Dermis microvascular lymphatic vessel endothelial cell (primary cell): ENCODE results near the gene POFUT1. TPM values are rescaled to one million over a fixed set of nuclear protein-coding genes. Genes with fewer than 3 reads are reported as not detected.
"Not testable (repeated sequence)": the region's sequence is repeated elsewhere in the genome, so short reads cannot be mapped to it uniquely, and the experiment has no call there.

Experiments
- DNase-seq, 2 donors: peaks; one replicate each; pipeline versions ENCODE4 v3.0.0 to v3.0.0-alpha.2; 2010; ENCODE audit warnings: low read depth in 2 of 2
- total RNA-seq: library from RNA; depleted of rRNA; stranded (reverse); fragments of >200 nt; gene quantifications from 2 replicates; pipeline ENCODE4 v1.2.1, GENCODE V29; 2014

The POFUT1 gene
- total RNA-seq, 1 donor from 2014 or later: 26.7 TPM

DNA sequence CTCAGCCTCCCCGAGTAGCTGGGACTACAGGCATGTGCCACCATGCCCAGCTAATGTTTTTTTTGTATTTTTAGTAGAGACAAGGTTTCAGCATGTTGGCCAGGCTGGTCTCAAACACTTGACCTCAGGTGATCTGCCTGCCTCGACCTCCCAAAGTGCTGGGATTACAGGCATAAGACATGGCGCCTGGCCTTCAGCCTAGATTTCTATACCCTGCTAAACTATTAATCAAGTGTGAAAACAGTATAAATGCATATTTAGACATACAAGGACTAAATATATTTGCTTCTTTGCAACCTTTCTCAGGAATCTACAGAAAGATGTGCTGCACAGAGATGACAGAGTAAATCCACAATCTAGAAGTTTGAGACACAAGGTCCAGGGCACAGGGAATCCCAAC, 67.5 kb downstream of the POFUT1 start:
- not testable (repeated sequence) for DNase-seq

DNA sequence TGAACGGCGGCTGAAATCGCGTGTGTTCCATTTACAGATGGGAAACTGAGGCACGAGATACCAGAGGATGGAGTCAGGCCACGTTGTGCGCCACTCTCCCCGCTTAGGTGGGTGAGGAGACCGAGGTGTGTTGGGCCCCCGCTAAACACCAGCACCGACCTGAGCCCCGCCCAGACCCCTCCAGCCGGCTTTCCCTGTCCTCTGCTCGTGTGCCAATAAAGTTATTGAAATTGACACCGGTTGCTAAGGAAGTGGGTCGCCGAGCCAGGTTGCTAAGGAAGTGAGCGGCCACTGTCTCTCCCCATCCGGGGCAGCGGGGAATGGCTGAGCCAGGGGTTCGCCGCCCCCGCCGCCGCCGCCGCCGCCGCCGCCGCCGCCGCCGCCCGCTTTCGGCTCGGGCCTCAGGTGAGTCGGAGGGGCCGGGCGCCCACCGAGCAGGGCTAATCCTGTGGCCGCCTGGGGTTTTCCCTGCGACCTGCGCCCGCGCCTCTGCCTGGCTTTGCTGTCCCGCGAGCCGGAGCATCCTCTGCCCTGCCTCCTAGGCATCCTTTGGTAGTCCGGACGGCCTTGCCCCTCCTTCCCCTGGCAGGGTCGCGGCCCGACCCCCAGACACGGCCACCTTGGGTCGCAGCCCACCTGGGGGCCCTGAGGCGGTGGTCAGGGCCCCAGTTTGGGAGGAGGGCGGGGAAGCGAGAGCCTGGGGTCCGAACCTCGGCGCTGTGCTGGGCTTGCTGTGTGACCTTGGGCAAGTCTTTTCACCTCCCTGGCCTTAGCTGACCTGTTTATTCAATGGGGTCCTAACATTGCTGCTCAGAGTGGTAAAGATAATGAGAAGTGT, 69.9 kb downstream of the POFUT1 start, which contains the start of gene KIF3B:
KIF3B (plus strand) TSS at position 291 of the 838 bp plus-strand sequence. CDS start 32,127 bp downstream, outside the sequence.
- DNase-seq: peak; percentile 88 to 90

DNA sequence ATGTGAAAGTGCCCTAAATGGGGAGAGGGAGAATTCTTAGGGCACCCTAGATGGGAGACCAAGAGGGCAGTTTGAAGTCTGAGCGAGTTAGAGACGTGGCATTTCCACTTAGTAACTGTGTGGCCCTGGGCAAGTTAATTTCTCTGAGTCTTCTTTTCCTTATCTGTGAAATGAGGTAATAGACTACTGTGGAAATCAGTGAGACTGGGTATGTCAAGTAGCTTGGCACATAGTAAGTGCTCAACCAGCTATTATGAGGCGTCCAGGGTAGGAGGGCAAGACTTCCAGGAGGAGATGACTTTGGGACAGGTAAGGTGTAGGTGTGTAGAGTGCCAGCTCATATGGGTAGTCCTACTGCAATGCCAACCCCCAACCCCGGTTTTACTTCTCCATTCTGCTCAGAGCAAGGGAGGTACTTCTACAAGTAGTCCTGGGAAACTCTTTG, 70.5 kb downstream of the POFUT1 start:
- no peak for DNase-seq

DNA sequence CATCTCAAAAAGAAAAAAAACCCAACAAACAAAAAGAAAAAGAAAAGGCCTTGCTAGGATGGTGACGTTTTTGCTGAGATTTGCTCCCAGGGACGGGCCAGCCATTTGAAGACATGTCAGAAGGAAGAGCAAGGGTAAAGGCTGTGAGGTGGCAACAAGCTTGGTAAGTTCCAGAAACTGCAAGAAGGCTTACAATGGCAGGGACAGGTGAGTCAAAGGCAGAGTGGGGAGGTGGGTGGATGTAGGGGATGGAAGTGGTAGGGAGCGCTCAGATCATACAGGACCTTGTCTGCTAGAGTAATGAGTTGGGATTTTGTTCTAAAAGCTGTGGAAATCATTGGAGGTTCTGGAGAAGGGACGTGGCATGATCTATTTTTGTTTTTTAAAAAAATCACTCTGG, 74.0 kb downstream of the POFUT1 start:
- DNase-seq: no peak

DNA sequence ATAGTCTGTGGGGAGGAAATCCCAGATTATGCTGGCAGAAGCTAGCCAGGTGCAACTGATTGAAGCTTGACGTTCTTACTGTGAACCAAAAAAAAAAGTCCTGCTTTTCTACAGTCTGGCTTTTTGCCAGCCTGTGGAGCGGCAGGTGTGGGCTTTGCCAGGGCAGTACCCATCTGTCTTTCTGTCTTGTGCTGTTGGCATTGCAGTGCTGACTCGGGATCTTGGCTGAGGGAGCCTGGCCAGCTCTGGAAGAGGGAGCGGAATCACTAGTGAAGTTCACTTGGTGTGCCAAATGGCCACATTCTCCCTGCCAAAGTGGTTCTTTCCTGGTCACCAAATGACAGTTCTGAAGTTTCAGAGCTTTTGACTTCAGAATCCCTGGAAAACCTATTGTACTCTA, 74.8 kb downstream of the POFUT1 start:
- DNase-seq: no peak

DNA sequence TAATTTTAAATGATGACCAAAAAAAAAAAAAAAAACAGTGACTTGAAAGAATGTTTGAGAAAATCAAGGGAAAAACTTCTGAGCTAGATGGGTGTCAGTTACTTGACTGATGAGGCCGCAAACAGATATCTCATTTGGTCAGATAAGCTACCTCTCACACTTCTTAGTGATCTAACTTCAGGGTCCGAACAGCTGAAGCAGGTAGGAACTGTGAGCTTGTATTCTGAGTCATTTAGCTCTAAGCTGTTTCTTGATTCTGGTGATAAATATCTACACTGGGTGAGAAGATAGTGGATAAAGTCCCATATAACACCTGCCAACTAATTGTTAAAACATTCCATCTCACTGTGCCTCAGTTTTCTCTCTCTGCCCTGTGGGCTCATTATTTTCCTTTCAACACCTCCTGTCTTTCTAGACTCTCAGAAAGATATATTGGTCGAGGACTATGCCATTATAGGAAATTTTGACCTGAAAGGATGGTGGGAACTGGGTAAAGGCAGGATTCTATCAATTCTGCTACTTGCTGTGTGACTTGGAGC, 77.5 kb downstream of the POFUT1 start:
- DNase-seq: no peak

DNA sequence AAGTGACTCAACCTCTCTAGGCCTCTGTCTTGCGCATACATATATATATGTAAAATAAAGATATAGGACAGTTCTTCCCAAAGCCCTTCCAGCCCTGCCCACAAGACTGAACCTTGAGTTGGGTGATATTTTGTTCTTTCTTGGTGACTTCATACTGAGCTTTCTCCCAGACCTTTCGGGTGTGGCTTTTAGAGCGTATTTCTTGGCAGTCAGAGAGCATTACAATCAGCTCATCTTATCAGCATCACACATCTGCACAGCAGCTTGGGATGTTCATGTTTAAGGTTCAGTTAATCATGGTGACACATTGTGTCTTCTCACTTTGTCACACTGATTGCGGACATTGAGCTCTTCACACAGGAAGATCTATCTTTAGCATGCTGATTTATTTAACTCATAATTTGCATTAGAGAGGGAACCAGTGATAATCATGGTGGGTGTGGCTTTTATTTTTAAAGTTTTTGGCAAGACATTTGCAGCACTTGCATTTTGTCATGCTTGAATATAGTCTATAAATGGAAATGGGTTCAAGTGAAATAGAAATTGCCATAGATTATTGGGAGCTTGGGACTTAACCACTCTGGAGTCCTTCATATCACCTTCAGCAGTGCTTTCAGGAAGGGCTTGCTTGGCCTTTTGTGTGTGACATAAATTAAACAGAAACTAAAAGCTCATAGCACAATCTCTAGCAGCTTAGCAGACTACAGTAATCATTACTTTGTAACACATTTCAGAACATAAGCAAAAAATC, 78.1 kb downstream of the POFUT1 start:
- DNase-seq: peak in 1 of 2 donors; percentile 39

DNA sequence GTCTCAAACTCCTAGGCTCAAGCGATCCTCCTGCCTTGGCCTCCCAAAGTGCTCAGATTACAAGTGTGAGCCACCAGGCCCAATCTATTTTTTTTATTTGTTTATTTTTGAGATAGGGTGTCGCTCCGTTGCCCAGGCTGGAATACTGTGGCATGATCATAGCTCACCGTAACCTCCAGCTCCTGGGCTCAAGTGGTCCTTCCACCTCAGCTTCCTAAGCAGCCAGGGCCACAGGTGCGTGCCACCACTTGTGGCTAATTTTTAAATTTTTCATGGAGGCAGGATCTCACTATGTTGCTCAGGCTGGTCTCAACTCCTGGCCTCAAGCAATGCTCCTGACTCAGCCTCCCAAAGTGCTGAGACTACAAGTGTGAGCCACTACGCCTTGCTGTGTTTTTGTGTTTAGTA, 79.6 kb downstream of the POFUT1 start:
- no peak for DNase-seq

Other genes starting within 250 kb of the POFUT1 start
- not detected in 2 replicates for gene XKR7, start 239.7 kb upstream of the POFUT1 start, total RNA-seq
- gene CCM2L, start 197.4 kb upstream of the POFUT1 start, total RNA-seq: 17.3 and 27.6 TPM in 2 replicates
- not detected in 2 replicates for gene HCK, start 155.6 kb upstream of the POFUT1 start, total RNA-seq
- 16.7 and 27.3 TPM in 2 replicates for gene TM9SF4, start 98.2 kb upstream of the POFUT1 start, total RNA-seq
- gene PLAGL2, start 137 bp upstream of the POFUT1 start, total RNA-seq: 2.3 and 3.5 TPM in 2 replicates
- gene KIF3B, start 69.8 kb downstream of the POFUT1 start, total RNA-seq: 24.3 and 25.8 TPM in 2 replicates
- gene ASXL1, start 150.5 kb downstream of the POFUT1 start, total RNA-seq: 27.3 and 48.4 TPM in 2 replicates